CD4-positive, alpha-beta T cell treated with Interleukin-15 for 1 hour (primary cell): ENCODE measurements around the gene CDC42EP5.
"Not testable (repeated sequence)": the region's sequence is repeated elsewhere in the genome, so short reads cannot be mapped to it uniquely, and the experiment has no call there.

Source experiments
- DNase-seq: peaks from one replicate; pipeline ENCODE4 v3.0.0-alpha.2; 2020

The CDC42EP5 gene

GRCh38 chr19:54446349-54446748, 26.7 kb downstream of the CDC42EP5 start:
- not testable (repeated sequence) for DNase-seq

- DNase-seq = no peak
These were observed 28.4 kb downstream of the CDC42EP5 start for GRCh38 chr19:54444737-54445136.

- DNase-seq = no peak
These were observed 32.5 kb downstream of the CDC42EP5 start for GRCh38 chr19:54440641-54441040.

DNA sequence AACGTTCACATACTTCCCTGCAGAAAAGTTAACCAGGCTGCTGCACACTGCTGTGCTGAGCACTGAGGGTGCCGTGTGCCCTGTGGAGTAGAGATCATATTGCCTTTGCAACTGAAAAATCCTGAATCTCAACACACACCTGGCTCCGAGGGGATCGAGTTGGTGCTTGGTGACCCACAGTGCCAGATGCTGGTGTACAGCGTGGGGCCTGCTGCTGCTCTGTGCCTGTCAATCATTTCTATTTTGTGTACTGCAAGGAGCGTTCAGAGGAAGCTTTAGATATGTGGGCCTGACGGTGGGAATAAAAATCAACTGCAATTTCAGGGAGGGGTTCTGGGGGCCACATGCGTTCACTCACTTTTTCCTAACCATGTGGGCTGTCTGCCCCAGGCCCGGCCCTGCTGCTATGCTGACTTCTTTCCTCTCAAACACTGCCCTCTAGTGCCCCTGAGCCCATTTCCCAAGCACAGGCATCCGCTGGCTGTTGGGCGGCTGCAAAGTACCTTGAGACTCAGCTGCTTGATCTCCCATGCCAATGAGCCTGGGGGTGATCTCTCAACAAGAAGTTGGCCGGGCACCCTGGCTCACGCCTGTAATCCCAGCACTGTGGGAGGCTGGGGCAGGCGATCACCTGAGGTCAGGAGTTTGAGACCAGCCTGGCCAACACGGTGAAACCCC, 33.8 kb downstream of the CDC42EP5 start:
- DNase-seq = no peak

- no peak for DNase-seq
These were observed 36.4 kb downstream of the CDC42EP5 start for GRCh38 chr19:54436628-54437252.

DNA sequence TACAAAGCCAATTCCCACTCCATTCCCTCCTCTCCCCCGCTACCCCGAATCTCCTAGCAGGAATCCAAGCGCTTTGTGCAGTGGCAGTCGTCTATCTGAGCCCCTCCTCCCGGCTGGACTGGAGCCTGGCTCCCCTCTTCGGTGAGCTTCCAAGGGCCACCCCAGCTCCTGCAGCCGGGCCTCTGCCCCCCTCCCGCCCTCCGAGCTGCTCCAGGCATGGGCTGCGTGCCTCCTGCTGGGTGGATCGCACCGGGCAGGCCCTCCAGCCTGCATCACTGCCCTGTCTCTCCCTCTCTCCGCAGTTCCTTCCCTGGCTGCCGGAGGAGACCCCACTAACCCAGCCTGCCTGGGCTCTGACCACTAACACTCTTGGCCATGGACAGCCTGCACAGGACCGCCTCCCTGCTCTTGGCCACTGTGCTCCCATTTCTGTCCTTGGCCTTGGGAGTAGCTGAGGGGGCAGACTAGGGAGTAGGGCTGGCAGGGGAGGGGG, 37.0 kb downstream of the CDC42EP5 start:
- no peak for DNase-seq

DNA sequence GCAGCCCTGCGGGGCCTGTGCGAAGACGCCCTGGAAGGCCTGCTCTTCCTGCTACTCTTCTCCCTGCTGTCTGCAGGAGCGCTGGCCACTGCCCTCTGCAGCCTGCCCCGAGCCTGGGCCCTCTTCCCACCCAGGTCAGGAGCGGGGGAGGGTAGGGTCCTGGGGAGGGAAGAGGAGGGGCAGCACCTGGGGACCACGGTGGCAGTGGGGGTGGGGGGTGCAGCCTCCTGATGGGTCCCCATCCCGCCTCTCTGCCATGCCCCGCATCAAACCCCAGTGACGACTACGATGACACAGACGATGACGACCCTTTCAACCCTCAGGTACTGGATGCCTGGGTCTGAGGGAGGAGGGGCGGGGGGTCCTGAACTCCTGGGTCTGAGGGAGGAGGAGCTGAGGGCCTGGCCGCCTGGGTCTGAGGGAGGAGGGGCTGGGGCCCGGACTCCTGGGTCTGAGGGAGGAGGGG, 37.5 kb downstream of the CDC42EP5 start:
- DNase-seq = no peak

GRCh38 chr19:54434873-54435214, 38.3 kb downstream of the CDC42EP5 start:
- no peak for DNase-seq

DNA sequence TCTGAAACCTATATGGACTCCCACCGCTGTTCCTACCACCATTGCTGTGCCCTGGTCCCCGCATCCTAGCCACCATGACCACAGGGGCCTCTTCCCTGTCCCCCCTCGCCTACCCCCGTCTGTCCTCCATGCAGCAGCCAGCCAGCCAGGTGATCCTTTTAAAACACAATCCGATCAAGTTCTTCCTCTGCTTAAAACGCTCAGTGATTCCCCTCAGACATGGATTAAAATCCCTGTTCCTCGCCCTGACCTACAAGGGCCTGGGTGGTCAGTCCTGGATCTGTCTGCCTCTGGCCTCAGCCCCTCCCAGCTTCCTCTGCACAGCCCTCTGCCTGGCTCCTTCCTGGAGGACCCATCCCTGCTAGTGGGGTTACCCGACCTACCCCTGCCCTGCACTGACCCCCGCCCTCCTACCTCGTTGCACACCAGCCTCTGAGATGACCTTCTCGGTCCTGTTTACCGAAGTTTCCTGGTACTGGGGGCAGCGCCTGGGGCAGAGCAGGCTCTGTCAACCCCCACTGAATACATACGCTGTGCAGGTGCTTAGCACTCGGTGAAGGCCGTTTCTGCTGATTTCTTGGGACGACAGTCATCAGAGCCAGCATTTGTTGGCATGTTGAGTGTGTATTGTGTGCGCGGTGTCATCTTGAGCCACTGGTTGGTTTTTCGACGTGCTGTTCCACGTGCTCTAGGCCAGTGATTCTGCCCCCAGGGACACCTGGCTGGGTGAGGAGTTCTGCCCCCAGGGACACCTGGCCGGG, 38.8 kb downstream of the CDC42EP5 start:
- DNase-seq = no peak

DNA sequence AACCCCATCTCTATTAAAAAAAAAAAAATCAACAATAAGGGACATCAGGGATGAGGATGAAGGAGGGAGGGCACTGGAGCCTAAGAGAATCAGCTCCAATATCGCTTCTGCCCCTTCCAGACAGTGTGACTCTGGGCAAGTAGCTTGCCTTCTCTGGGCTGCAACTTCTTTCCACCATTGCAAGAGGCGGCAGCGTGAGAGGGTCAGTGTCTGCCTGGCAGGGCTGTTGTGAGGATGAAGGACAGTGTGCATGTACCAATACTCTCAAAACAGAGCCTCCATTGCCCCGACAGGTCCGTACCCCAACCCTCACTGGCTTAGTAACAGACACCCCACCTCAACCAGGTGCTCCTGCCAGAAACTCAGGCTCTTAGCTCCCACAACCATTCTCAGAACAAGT, 39.4 kb downstream of the CDC42EP5 start:
- no peak for DNase-seq

DNA sequence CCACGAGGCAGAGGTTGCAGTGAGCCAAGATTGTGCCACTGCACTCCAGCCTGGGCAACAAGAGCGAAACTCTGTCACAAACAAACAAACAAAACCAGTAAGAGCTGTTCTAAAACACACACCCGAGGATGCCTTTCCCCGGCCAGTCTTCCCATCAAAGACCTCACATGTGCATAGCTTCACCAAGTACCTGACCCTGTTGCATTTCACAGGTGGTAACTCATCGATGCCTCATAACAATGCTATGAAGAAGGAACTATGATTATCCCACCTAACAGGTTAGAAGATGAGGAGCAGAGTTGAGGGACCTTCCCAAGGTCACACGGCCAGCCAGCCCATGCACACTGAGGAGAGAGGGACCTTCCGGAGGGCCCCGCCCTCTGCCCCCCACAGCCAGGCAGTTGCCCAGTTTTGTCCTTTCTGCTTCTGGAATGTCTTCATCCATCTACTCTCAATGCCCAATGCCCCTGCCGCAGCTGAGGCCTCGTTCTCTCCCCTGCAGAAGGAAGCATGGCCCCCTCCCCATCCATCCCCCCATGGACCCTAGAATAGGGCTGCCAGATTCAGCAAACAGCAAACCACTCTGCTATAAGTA, 40.9 kb downstream of the CDC42EP5 start:
- DNase-seq = no peak

GRCh38 chr19:54431255-54431838, 41.7 kb downstream of the CDC42EP5 start:
- no peak for DNase-seq

- peak; percentile 29 for DNase-seq
These were observed 42.5 kb downstream of the CDC42EP5 start for GRCh38 chr19:54430306-54431254.

- DNase-seq = no peak
These were observed 43.4 kb downstream of the CDC42EP5 start for GRCh38 chr19:54429545-54430227.

DNA sequence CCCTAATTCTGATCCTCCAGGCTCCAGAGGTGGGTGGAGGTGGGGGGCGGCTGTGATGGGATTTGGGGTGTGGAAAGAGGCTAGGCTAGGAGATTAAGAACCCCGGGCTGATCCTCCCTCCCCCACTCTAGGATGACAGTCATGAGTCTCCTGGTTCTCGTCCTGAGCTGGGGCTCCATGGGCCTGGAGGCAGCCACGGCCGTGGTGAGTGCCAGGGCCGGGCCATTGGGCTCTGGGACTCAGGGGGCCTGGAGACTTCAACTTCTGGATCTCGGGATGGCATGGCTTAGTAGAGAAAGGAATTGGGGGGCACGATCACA, 44.0 kb downstream of the CDC42EP5 start:
- DNase-seq = no peak

GRCh38 chr19:54428323-54429175, 44.5 kb downstream of the CDC42EP5 start:
- DNase-seq = no peak

- no peak for DNase-seq
These were observed 45.5 kb downstream of the CDC42EP5 start for GRCh38 chr19:54427586-54427985.

- DNase-seq = no peak
These were observed 46.7 kb downstream of the CDC42EP5 start for GRCh38 chr19:54426291-54426931.

GRCh38 chr19:54425382-54425723, 47.7 kb downstream of the CDC42EP5 start:
- no peak for DNase-seq
